ENCODE results near the gene ADAMTSL1.

DNA sequence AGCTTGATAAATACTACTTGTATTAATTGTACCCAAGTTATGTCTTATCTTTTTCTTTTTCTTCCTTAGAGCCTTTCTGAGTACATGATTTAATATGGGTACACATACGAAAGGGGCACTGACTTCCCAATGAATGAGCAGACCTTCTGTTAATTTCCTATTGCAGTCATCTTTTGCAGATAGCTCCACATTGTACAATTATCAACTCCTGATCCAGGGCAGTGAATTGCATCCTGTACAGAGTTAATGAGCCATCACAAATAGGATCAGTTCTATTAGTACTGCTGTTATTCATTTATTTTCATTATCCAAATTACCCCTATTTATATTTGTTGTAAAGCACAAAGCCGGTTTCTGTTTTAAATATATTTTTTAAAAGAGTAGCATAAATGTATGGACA, 105.6 kb downstream of the ADAMTSL1 start:
- no peak for TF ChIP-seq CTBP1 (IDR thresholded peaks at IDR 0.05; ENCODE audit: borderline replicate concordance)
- no peak for TF ChIP-seq FOXA1 (IDR thresholded peaks at IDR 0.05)
- TF ChIP-seq BHLHE40 (IDR thresholded peaks at IDR 0.05; ENCODE audit: borderline replicate concordance), result no peak
- TF ChIP-seq HDGF (IDR thresholded peaks at IDR 0.05; ENCODE audit: borderline replicate concordance), result no peak

Measured in HEK293T (cell line).